Central memory CD8-positive, alpha-beta T cell (primary cell): ENCODE data around the gene RGCC.

Source experiments
- ATAC-seq: fragments of 150-1000 bp; cut with Tn5 transposase; replicated peaks from 2 replicates; pipeline ENCODE4 v1.10.0; 2022; ENCODE audit warnings: mild to moderate bottlenecking, moderate FRiP score, moderate number of reproducible peaks; ENCODE audit not compliant: poor library complexity, severe bottlenecking; ENCODE audit errors: extremely low read depth
- DNase-seq, 2 donors: peaks; one replicate each; pipeline ENCODE4 v3.0.0; 2021; ENCODE audit warnings: low spot score in 2 of 2
- H3K27ac Mint-ChIP-seq: one replicate; pipeline ENCODE4 v1.8.0; 2022; ENCODE audit warnings: low read depth, mild to moderate bottlenecking, moderate library complexity, mixed read lengths
- H3K27me3 Mint-ChIP-seq: one replicate; pipeline ENCODE4 v1.8.0; 2022; ENCODE audit warnings: mixed read lengths
- H3K36me3 Mint-ChIP-seq: one replicate; pipeline ENCODE4 v1.8.0; 2022; ENCODE audit warnings: mild to moderate bottlenecking, moderate library complexity, mixed read lengths; ENCODE audit not compliant: insufficient read depth
- H3K4me1 Mint-ChIP-seq: one replicate; pipeline ENCODE4 v1.8.0; 2022; ENCODE audit warnings: mixed read lengths
- H3K4me3 Mint-ChIP-seq: one replicate; pipeline ENCODE4 v1.8.0; 2022; ENCODE audit warnings: mild to moderate bottlenecking, moderate library complexity, mixed read lengths
- H3K9me3 Mint-ChIP-seq: one replicate; pipeline ENCODE4 v1.8.0; 2022; ENCODE audit warnings: mixed read lengths

The RGCC gene

DNA sequence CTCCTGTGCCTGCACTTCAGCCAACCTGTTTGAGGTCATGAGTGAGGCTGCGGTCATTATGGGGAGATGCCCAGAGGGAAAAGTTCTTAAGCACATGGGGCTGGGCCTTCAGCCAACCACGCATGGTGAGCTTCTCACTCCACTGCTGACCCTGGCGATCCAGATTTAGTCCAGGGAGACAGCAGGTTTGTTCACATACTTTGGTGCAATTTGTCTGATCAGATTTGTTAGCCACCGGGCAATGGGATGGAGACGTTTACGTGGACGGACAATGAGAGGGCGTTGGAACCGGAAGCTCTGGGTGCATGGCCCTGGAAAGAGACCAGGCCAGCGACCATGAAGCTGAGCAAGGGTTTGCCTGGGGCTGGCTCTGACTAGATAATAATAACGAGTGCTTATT lies 56.2 kb downstream of the RGCC start:
- no peak overlapping the region for H3K4me3 Mint-ChIP-seq
- no peaks in the 10 kb centered on the region for H3K4me1 Mint-ChIP-seq
- H3K36me3 Mint-ChIP-seq = peaks cover 2% of the 10 kb centered on the region
- H3K9me3 Mint-ChIP-seq = no peaks in the 10 kb centered on the region
- ATAC-seq (no peak), DNase-seq (no peak)
- peak overlapping the region; percentile 57 for H3K27ac Mint-ChIP-seq
- H3K27me3 Mint-ChIP-seq = no peaks in the 10 kb centered on the region

DNA sequence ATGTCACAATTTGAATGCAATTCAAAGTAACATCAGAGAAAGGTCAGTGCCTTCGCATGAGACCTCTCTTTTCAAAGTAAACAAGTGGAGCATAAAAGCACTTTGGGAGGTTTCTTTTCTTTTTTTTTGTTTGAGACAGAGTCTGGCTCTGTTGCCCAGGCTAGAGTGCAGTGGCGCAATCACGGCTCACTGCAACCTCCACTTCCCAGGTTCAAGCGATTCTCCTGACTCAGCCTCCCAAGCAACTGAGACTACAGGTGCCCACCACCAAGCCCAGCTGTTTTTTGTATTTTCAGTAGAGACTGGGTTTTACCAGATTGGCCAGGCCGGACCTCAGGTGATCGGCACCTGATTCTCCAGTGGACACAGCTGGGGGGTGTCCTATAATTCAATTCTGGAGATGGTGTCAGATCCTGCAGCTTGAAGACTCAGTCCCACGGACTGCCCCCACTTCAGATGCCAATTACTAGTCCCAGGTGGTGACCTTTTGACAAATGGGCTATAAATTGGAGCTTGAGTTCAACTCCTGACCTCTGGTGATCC lies 57.6 kb downstream of the RGCC start:
- no peaks in the 10 kb centered on the region for H3K4me1 Mint-ChIP-seq
- H3K36me3 Mint-ChIP-seq = peaks cover 2% of the 10 kb centered on the region
- no peak for ATAC-seq
- H3K4me3 Mint-ChIP-seq = no peak overlapping the region
- DNase-seq = no peak
- no peak overlapping the region for H3K27ac Mint-ChIP-seq
- H3K27me3 Mint-ChIP-seq = no peaks in the 10 kb centered on the region
- no peaks in the 10 kb centered on the region for H3K9me3 Mint-ChIP-seq

DNA sequence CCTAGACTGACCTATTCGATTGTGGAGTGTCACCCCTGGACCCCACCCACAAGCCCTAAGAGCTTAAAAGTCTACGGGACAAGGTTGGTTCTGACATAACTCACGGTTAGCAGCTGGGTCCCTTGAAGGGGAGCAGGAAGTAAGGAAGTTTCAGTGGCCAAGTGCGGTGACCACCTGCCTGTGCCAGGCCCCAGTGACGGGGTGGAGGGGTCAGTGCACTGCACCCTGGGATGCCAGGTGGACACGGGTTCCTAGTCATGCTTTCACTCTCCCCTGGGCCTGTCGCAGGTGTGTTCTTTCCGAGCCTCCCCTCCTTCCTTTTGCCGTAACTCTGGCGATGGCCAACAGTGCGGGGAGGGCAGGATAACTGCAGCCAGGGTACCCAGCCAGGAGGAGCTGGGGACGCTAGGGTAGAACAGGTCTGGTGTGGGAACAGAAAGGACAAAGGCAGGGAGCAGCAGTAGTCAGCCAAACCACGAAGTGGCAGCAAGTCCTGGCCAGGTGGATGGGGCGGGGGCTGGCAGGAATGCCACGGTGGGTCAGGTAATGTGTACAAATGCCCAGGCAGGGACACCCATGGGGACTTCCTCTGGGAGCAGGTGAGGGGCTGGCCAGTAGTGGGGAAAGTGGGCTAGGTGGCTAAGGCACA lies 58.3 kb downstream of the RGCC start:
- no peak overlapping the region for H3K4me3 Mint-ChIP-seq
- no peak for DNase-seq
- H3K4me1 Mint-ChIP-seq = no peaks in the 10 kb centered on the region
- no peaks in the 10 kb centered on the region for H3K9me3 Mint-ChIP-seq
- no peaks in the 10 kb centered on the region for H3K27me3 Mint-ChIP-seq
- H3K36me3 Mint-ChIP-seq = peaks cover 2% of the 10 kb centered on the region
- no peak overlapping the region for H3K27ac Mint-ChIP-seq
- ATAC-seq = no peak

DNA sequence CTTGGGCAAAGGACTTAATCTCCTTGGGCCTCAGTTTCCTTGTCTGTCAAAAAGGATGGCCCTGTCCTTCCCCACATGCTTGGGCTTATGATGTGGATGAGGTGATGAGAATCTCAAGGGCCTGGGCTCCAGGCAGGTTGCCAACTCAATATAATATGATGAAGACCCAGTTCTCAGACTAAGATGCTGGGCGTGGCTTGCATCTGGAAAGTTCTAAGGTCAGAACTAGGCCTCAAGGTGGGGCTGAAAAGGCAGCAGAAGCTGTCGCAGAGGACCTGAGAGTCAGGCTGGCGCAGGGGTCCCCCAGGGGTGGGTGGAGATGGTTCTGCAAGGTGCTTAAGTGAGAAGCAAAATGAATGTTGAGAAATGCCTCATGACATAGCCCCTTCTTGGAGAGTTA lies 58.8 kb downstream of the RGCC start:
- H3K4me3 Mint-ChIP-seq = no peak overlapping the region
- no peak for ATAC-seq
- no peaks in the 10 kb centered on the region for H3K4me1 Mint-ChIP-seq
- H3K27ac Mint-ChIP-seq = no peak overlapping the region
- DNase-seq = no peak
- no peaks in the 10 kb centered on the region for H3K9me3 Mint-ChIP-seq
- H3K27me3 Mint-ChIP-seq = no peaks in the 10 kb centered on the region
- peaks cover 2% of the 10 kb centered on the region for H3K36me3 Mint-ChIP-seq

DNA sequence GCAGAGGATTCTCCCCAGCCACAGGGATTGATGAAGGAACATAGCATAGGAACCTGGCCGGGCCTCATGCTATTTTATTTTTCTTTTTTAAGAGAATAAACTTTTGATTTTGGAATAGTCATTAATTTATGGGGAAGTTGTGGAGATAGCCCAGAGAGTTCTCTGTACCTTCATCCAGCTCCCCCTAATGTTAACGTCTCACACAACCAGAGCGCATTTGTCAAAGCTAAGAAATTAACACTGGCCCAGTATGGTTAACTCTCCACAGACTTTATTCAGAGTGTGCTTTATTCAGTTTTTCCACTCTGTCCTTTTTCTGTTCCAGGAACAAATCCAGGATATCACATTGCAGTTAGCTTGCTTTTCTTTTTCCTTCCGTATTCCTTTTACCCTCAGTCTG lies 59.4 kb downstream of the RGCC start:
- no peaks in the 10 kb centered on the region for H3K9me3 Mint-ChIP-seq
- no peaks in the 10 kb centered on the region for H3K4me1 Mint-ChIP-seq
- no peak overlapping the region for H3K27ac Mint-ChIP-seq
- ATAC-seq (no peak), DNase-seq (no peak)
- peaks cover 2% of the 10 kb centered on the region for H3K36me3 Mint-ChIP-seq
- H3K27me3 Mint-ChIP-seq = no peaks in the 10 kb centered on the region
- H3K4me3 Mint-ChIP-seq = no peak overlapping the region

DNA sequence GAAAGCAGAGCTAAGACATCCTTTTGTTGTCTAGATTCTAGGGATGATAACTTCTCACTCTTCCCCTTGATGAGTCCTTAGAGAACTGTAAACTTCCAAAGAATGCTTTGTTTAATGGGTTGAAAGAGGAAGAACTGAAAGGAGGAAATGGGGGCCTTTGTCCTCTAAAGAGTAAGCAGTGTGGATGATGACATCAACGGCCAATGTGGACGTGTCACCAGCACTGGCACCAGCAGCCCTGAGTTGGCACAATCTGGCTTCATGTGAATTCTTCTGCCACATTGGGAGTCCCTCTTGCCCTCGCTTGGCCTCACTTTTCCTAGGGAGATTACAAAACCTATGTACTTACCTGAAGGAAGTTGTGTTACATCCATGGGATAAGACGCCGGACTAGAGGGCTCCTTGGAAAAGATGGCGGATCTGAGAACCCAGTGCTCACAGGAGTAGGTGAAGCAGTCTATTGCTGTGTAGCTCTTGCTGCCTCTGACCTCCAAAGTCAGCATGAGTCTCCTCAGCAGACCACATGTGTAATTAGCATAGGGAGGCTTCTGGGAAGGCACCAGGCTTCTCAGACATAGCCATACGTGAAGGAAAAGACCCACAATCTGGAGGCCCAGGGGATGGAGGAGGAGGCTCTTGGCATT lies 62.8 kb downstream of the RGCC start:
- Mint-ChIP-seq H3K4me3 (no peak overlapping the region), H3K27ac (no peak overlapping the region), H3K27me3 (no peaks in the 10 kb centered on the region), H3K4me1 (no peaks in the 10 kb centered on the region), H3K36me3 (peaks cover 2% of the 10 kb centered on the region), H3K9me3 (no peaks in the 10 kb centered on the region)
- no peak for ATAC-seq
- no peak for DNase-seq
